Neural crest cell (in vitro differentiated cells): ENCODE measurements around the gene ZNF28. TPM values are rescaled to one million over a fixed set of nuclear protein-coding genes. Genes with fewer than 3 reads are reported as not detected.
"Not testable (repeated sequence)": the region's sequence is repeated elsewhere in the genome, so short reads cannot be mapped to it uniquely, and the experiment has no call there.

ENCODE experiments used
- DNase-seq: peaks from one replicate; pipeline ENCODE4 v3.0.0; 2021; ENCODE audit warnings: low read depth, mixed read lengths, low spot score
- H3K27ac Mint-ChIP-seq: one replicate; pipeline ENCODE4 v1.8.0; 2021; ENCODE audit warnings: mild to moderate bottlenecking, mixed read lengths; ENCODE audit not compliant: unreplicated experiment
- H3K27me3 Mint-ChIP-seq: 2 replicates; pipeline ENCODE4 v1.8.0; 2021; ENCODE audit warnings: low read depth, mild to moderate bottlenecking, mixed read lengths
- H3K36me3 Mint-ChIP-seq: 2 replicates; pipeline ENCODE4 v1.8.0; 2021; ENCODE audit warnings: low read depth, mild to moderate bottlenecking, mixed read lengths
- H3K4me1 Mint-ChIP-seq: 2 replicates; pipeline ENCODE4 v1.8.0; 2021; ENCODE audit warnings: mixed read lengths
- H3K4me3 Mint-ChIP-seq: one replicate; pipeline ENCODE4 v1.8.0; 2021; ENCODE audit warnings: mild to moderate bottlenecking, mixed read lengths
- H3K9me3 Mint-ChIP-seq: 2 replicates; pipeline ENCODE4 v1.8.0; 2021; ENCODE audit warnings: mixed read lengths
- long read RNA-seq: library from polyadenylated mRNA; unstranded; transcript quantifications from one replicate; pipeline ENCODE4 v2.0.0, GENCODE V29; 2020
- total RNA-seq: library from RNA; stranded (reverse); gene quantifications from 2 replicates; pipeline ENCODE4 v1.2.1, GENCODE V29; 2021

ZNF28 gene
- 15.8 and 19.4 TPM in 2 replicates for total RNA-seq
- long read RNA-seq, full-length matches to known transcripts, result 3 of 13 reads
- long read RNA-seq, partial matches to known transcripts, result 1 of 13 reads
- long read RNA-seq, other reads (novel, unspliced or antisense), result 9 of 13 reads

- Mint-ChIP-seq H3K36me3 (peaks cover 11% of the 10 kb centered on the region), H3K4me3 (peak within 1 kb of the TSS; percentile 92), H3K4me1 (peaks cover 14% of the 10 kb centered on the region), H3K27ac (peak within 1 kb of the TSS; percentile 70)
- DNase-seq, result peak; percentile 46
- not testable (repeated sequence) for H3K27me3 Mint-ChIP-seq, H3K9me3 Mint-ChIP-seq
These were observed at the start of gene ZNF28 for GRCh38 chr19:52821204-52821960. TSS of gene ZNF28 (minus strand) at chr19:52821633. CDS start at chr19:52817958, 3,675 bp downstream.

GRCh38 chr19:52868031-52868430 lies 46.6 kb upstream of the ZNF28 start:
- not testable (repeated sequence) for H3K27ac Mint-ChIP-seq, H3K27me3 Mint-ChIP-seq, H3K4me3 Mint-ChIP-seq, DNase-seq, H3K36me3 Mint-ChIP-seq, H3K9me3 Mint-ChIP-seq, H3K4me1 Mint-ChIP-seq

- H3K27me3 Mint-ChIP-seq, H3K36me3 Mint-ChIP-seq, H3K9me3 Mint-ChIP-seq: not testable (repeated sequence)
- Mint-ChIP-seq H3K27ac (peak within 1 kb of the TSS; percentile 94), H3K4me1 (peaks cover 17% of the 10 kb centered on the region), H3K4me3 (peak within 1 kb of the TSS; percentile 96)
- peak; percentile 57 for DNase-seq
These were observed 36.2 kb upstream of the ZNF28 start, which contains the start of gene ZNF468 for GRCh38 chr19:52857378-52858191. TSS of gene ZNF468 (minus strand) at chr19:52857619. CDS start at chr19:52854272, 3,347 bp downstream.

GRCh38 chr19:52856540-52857377 lies 35.3 kb upstream of the ZNF28 start:
- H3K9me3 Mint-ChIP-seq, DNase-seq, H3K36me3 Mint-ChIP-seq, H3K27me3 Mint-ChIP-seq: not testable (repeated sequence)
- peak overlapping the region; percentile 96 for H3K4me3 Mint-ChIP-seq
- H3K27ac Mint-ChIP-seq, result peak overlapping the region; percentile 94
- H3K4me1 Mint-ChIP-seq, result peaks cover 17% of the 10 kb centered on the region

- H3K27me3 Mint-ChIP-seq, H3K4me3 Mint-ChIP-seq, H3K9me3 Mint-ChIP-seq, DNase-seq: not testable (repeated sequence)
- peak overlapping the region; percentile 62 for H3K27ac Mint-ChIP-seq
- peaks cover 52% of the 10 kb centered on the region for H3K36me3 Mint-ChIP-seq
- H3K4me1 Mint-ChIP-seq, result peaks cover 11% of the 10 kb centered on the region
These were observed 25.9 kb upstream of the ZNF28 start for GRCh38 chr19:52847352-52847751.

GRCh38 chr19:52840825-52841465 lies 19.5 kb upstream of the ZNF28 start:
- not testable (repeated sequence) for H3K4me1 Mint-ChIP-seq, DNase-seq, H3K4me3 Mint-ChIP-seq, H3K27me3 Mint-ChIP-seq, H3K27ac Mint-ChIP-seq
- peaks cover 81% of the 10 kb centered on the region for H3K36me3 Mint-ChIP-seq
- H3K9me3 Mint-ChIP-seq, result peaks cover 32% of the 10 kb centered on the region

GRCh38 chr19:52834289-52834688 lies 12.9 kb upstream of the ZNF28 start:
- H3K4me3 Mint-ChIP-seq, DNase-seq, H3K27ac Mint-ChIP-seq, H3K9me3 Mint-ChIP-seq, H3K27me3 Mint-ChIP-seq, H3K4me1 Mint-ChIP-seq: not testable (repeated sequence)
- peaks cover 29% of the 10 kb centered on the region for H3K36me3 Mint-ChIP-seq

- H3K27me3 Mint-ChIP-seq, DNase-seq, H3K9me3 Mint-ChIP-seq, H3K4me1 Mint-ChIP-seq, H3K4me3 Mint-ChIP-seq, H3K27ac Mint-ChIP-seq: not testable (repeated sequence)
- H3K36me3 Mint-ChIP-seq, result peaks cover 24% of the 10 kb centered on the region
These were observed 12.1 kb upstream of the ZNF28 start for GRCh38 chr19:52833541-52833940.

- not testable (repeated sequence) for H3K27ac Mint-ChIP-seq, H3K9me3 Mint-ChIP-seq, H3K4me3 Mint-ChIP-seq, H3K36me3 Mint-ChIP-seq, H3K4me1 Mint-ChIP-seq, H3K27me3 Mint-ChIP-seq, DNase-seq
These were observed 8.4 kb upstream of the ZNF28 start for GRCh38 chr19:52829866-52830265.
